Mesendoderm (in vitro differentiated cells): ENCODE data around the gene NAALAD2.

ENCODE experiments used
- DNase-seq: peaks from one replicate; pipeline ENCODE4 v3.0.0; 2013
- H2AK5ac ChIP-seq: 2 replicates; pipeline ENCODE4 v1.6.1; 2013; ENCODE audit warnings: low read length, inconsistent platforms
- H2BK120ac ChIP-seq: 2 replicates; pipeline ENCODE4 v1.6.1; 2013; ENCODE audit warnings: low read depth, mild to moderate bottlenecking, low read length, moderate library complexity, mixed read lengths
- H2BK15ac ChIP-seq: replicated peaks from 2 replicates; pipeline ENCODE4 v1.6.1; 2013; ENCODE audit warnings: low read depth, mild to moderate bottlenecking, moderate library complexity
- H2BK5ac ChIP-seq: 2 replicates; pipeline ENCODE4 v1.6.1; 2013; ENCODE audit warnings: low read length, inconsistent platforms
- H3K18ac ChIP-seq: 2 replicates; pipeline ENCODE4 v1.6.1; 2013; ENCODE audit warnings: mild to moderate bottlenecking, low read length, mixed read lengths
- H3K23ac ChIP-seq: one replicate; pipeline ENCODE4 v1.6.1; 2013; ENCODE audit warnings: low read length
- H3K27ac ChIP-seq: 2 replicates; pipeline ENCODE4 v1.5.1; 2013; ENCODE audit warnings: low read depth, mild to moderate bottlenecking, inconsistent platforms, low read length, moderate library complexity
- H3K27me3 ChIP-seq: 2 replicates; pipeline ENCODE4 v1.6.1; 2013; ENCODE audit warnings: low read length, control low read depth, mild to moderate bottlenecking, inconsistent platforms; ENCODE audit not compliant: insufficient read depth, poor library complexity
- H3K36me3 ChIP-seq: 2 replicates; pipeline ENCODE4 v1.6.1; 2013; ENCODE audit warnings: low read length, inconsistent platforms; ENCODE audit not compliant: control insufficient read depth, insufficient read depth
- H3K4ac ChIP-seq: one replicate; pipeline ENCODE4 v1.6.1; 2013; ENCODE audit warnings: low read depth, mild to moderate bottlenecking, low read length, moderate library complexity
- H3K4me1 ChIP-seq: 2 replicates; pipeline ENCODE4 v1.6.1; 2013; ENCODE audit warnings: low read depth, low read length, inconsistent platforms; ENCODE audit not compliant: control insufficient read depth
- H3K4me2 ChIP-seq: 2 replicates; pipeline ENCODE4 v1.6.1; 2013; ENCODE audit warnings: low read length
- H3K4me3 ChIP-seq: 2 replicates; pipeline ENCODE4 v1.5.1; 2013; ENCODE audit warnings: mild to moderate bottlenecking, low read length
- H3K56ac ChIP-seq: one replicate; pipeline ENCODE4 v1.6.1; 2013; ENCODE audit warnings: low read length
- H3K79me1 ChIP-seq: 2 replicates; pipeline ENCODE4 v1.6.1; 2013; ENCODE audit warnings: low read length, inconsistent platforms
- H3K79me2 ChIP-seq: 2 replicates; pipeline ENCODE4 v1.6.1; 2013; ENCODE audit warnings: mild to moderate bottlenecking, low read length; ENCODE audit not compliant: control insufficient read depth, insufficient read depth
- H3K9ac ChIP-seq: 2 replicates; pipeline ENCODE4 v1.6.1; 2013; ENCODE audit warnings: low read length, inconsistent platforms
- H4K5ac ChIP-seq: one replicate; pipeline ENCODE4 v1.6.1; 2013; ENCODE audit warnings: low read length
- H4K8ac ChIP-seq: one replicate; pipeline ENCODE4 v1.6.1; 2013; ENCODE audit warnings: low read depth, mild to moderate bottlenecking, control low read depth, low read length, moderate library complexity
- WGBS: extraction: QIAGEN DNeasy Blood & Tissue Kit; methylation state at CpG from one replicate; pipeline ENCODE4 v1.1.7; 2013; ENCODE audit warnings: low lambda C conversion rate, missing lambda C conversion rate; ENCODE audit not compliant: insufficient coverage; ENCODE audit errors: extremely low coverage; 5-methylcytosine and 5-hydroxymethylcytosine counted together

Gene NAALAD2

DNA sequence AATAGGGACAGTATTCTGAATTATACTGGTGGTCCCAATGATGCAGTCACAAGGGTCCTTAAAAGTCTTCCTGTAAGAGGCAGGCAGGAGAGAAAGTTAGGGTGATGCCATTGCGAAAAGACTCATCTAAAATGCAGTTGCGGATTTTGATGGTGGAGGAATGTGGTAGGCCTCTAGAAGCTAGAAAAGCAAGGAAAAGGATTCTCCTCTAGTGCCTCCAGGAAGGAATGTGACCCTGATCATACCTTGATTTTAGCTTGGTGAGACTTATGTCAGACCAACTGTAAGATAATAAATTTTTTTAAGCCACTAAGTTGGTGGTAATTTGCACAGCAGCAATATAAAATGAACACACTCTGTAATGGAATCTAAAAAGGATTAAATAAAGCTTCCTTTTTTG is 54.5 kb downstream of the NAALAD2 start:
- H3K36me3 ChIP-seq: no peaks in the 10 kb centered on the region
- no peaks in the 10 kb centered on the region for H3K79me2 ChIP-seq
- no peak overlapping the region for H3K23ac ChIP-seq
- no peaks in the 10 kb centered on the region for H3K27me3 ChIP-seq
- no peaks in the 10 kb centered on the region for H3K4me1 ChIP-seq
- H3K4ac ChIP-seq: no peak overlapping the region
- no peak overlapping the region for H3K56ac ChIP-seq
- H4K5ac ChIP-seq: no peak overlapping the region
- no peak overlapping the region for H2BK120ac ChIP-seq
- H4K8ac ChIP-seq: no peak overlapping the region
- DNase-seq: no peak
- no peak overlapping the region for H2BK15ac ChIP-seq
- no peak overlapping the region for H3K4me2 ChIP-seq
- no CpG with 5 or more reads among the region's 2 CpGs for WGBS
- H2BK5ac ChIP-seq: no peak overlapping the region
- H3K27ac ChIP-seq: no peak overlapping the region
- H3K9ac ChIP-seq: no peak overlapping the region
- no peaks in the 10 kb centered on the region for H3K79me1 ChIP-seq
- no peak overlapping the region for H3K18ac ChIP-seq
- no peak overlapping the region for H2AK5ac ChIP-seq
- no peak overlapping the region for H3K4me3 ChIP-seq

DNA sequence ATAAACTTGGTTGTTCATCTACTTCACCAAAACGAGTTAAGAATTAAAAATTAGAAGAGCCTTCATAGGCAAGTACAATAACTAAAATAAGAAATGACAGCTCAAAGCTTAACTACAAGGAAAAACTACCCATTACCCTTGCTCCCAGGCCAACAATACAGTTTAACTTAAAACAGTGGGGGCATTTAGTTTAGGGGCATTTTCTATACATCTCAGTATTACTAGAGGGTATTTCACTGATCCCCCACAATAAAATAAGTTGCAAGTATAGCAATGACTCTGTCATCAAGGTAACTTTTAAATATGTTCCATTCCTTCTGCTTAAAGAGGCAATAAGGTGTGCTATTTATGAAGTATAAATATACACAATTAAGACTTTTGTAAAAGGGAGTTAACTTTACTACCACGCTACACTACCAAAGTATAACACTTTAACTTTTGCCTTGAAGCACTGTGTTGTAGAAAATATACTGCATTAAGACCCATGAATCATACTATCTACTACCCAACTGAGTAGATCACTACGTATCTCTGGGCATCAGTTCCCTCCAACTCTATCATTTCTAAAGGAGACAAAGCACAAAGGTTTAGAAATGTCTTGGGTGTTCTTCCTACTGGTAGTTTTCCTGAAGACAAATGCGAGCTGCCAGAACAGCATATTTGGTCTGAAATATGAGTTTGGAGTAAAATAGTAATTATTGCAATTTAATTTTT is 58.6 kb downstream of the NAALAD2 start:
- no peaks in the 10 kb centered on the region for H3K79me2 ChIP-seq
- H3K4me3 ChIP-seq: no peak overlapping the region
- H3K36me3 ChIP-seq: no peaks in the 10 kb centered on the region
- H2AK5ac ChIP-seq: no peak overlapping the region
- H3K9ac ChIP-seq: no peak overlapping the region
- no peak overlapping the region for H4K8ac ChIP-seq
- H3K4ac ChIP-seq: no peak overlapping the region
- no peak for DNase-seq
- no peaks in the 10 kb centered on the region for H3K79me1 ChIP-seq
- H3K4me1 ChIP-seq: no peaks in the 10 kb centered on the region
- no peaks in the 10 kb centered on the region for H3K27me3 ChIP-seq
- no peak overlapping the region for H3K18ac ChIP-seq
- no CpG with 5 or more reads among the region's 4 CpGs for WGBS
- H3K4me2 ChIP-seq: no peak overlapping the region
- H3K23ac ChIP-seq: no peak overlapping the region
- no peak overlapping the region for H2BK15ac ChIP-seq
- no peak overlapping the region for H3K27ac ChIP-seq
- H2BK120ac ChIP-seq: no peak overlapping the region
- no peak overlapping the region for H2BK5ac ChIP-seq
- no peak overlapping the region for H3K56ac ChIP-seq
- H4K5ac ChIP-seq: no peak overlapping the region

DNA sequence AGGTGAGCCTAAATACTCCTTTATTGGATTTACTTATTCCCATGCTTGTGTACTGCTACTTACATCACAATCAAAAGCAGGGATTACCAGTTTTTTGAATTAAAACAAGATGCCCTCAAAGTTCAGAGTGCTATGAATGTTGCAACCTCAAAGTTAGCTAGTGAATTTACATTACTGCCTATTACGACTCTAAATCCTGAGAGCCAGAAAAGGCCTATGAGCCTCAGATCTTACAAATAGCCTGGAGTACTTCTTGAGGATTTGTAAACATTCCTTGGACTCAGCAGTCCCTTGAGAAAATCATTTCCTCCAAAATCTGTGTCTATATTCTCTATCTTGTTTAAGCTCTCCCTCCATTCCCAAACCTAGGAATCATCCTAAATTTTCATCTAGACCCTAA is 62.9 kb downstream of the NAALAD2 start:
- Histone ChIP-seq H3K4me2 (no peak overlapping the region), H3K4me3 (no peak overlapping the region), H3K4me1 (no peaks in the 10 kb centered on the region), H3K36me3 (no peaks in the 10 kb centered on the region), H3K9ac (no peak overlapping the region), H3K79me2 (no peaks in the 10 kb centered on the region), H2AK5ac (no peak overlapping the region), H4K8ac (no peak overlapping the region), H4K5ac (no peak overlapping the region), H2BK15ac (no peak overlapping the region), H3K27ac (no peak overlapping the region), H3K56ac (no peak overlapping the region), H3K23ac (no peak overlapping the region), H3K4ac (no peak overlapping the region), H3K27me3 (no peaks in the 10 kb centered on the region), H3K79me1 (no peaks in the 10 kb centered on the region), H2BK120ac (no peak overlapping the region), H2BK5ac (no peak overlapping the region), H3K18ac (no peak overlapping the region)
- WGBS: no CpG with 5 or more reads among the region's 1 CpG
- DNase-seq: no peak

DNA sequence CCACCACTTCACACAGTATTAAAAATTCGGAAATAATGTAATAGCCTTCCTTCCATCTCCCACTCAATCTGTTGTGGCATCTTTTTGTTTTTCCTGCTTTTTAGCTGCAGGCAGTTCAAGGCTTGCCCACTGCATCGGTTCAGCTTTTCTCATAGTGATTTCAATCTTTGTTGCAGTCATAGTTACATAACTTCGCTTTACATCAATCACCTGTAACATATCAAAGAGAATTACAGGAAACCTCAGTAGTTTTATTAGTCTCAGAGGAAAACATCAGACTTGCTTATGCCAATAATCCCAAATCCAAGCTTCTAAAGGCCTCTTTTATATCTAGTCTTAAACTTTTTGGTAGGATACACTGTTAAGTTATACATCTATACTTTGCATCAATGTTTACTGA is 67.9 kb downstream of the NAALAD2 start:
- H3K4ac ChIP-seq: no peak overlapping the region
- no peak overlapping the region for H3K4me3 ChIP-seq
- H3K23ac ChIP-seq: no peak overlapping the region
- no peak overlapping the region for H4K8ac ChIP-seq
- H3K27me3 ChIP-seq: no peaks in the 10 kb centered on the region
- no peak overlapping the region for H3K4me2 ChIP-seq
- no peak overlapping the region for H3K27ac ChIP-seq
- no peaks in the 10 kb centered on the region for H3K36me3 ChIP-seq
- H3K18ac ChIP-seq: no peak overlapping the region
- no CpG with 5 or more reads among the region's 3 CpGs for WGBS
- H3K4me1 ChIP-seq: no peaks in the 10 kb centered on the region
- H3K79me2 ChIP-seq: no peaks in the 10 kb centered on the region
- no peak overlapping the region for H4K5ac ChIP-seq
- no peak for DNase-seq
- H3K79me1 ChIP-seq: no peaks in the 10 kb centered on the region
- H3K56ac ChIP-seq: no peak overlapping the region
- H2AK5ac ChIP-seq: no peak overlapping the region
- H2BK120ac ChIP-seq: no peak overlapping the region
- H3K9ac ChIP-seq: no peak overlapping the region
- no peak overlapping the region for H2BK5ac ChIP-seq
- H2BK15ac ChIP-seq: no peak overlapping the region

DNA sequence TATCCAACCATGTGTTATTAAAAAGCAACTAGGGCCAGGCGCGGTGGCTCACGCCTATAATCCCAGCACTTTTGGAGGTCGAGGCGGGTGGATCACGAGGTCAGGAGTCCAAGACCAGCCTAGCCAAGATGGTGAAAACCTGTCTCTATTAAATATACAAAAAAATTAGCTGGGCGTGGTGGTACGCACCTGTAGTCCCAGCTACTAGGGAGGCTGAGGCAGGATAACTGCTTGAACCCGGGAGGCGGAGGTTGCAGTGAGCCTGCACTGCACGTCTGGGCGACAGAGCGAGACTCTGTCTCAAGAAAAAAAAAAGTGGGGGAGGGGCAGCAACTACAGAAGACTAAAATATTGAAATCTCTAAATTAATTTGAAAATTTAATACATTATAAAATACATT is 69.9 kb downstream of the NAALAD2 start:
- no peak overlapping the region for H2BK15ac ChIP-seq
- H4K5ac ChIP-seq: no peak overlapping the region
- H3K9ac ChIP-seq: no peak overlapping the region
- no peak overlapping the region for H3K56ac ChIP-seq
- H3K23ac ChIP-seq: no peak overlapping the region
- H3K36me3 ChIP-seq: no peaks in the 10 kb centered on the region
- no peak overlapping the region for H3K27ac ChIP-seq
- DNase-seq: no peak
- H3K4me3 ChIP-seq: no peak overlapping the region
- H3K4me1 ChIP-seq: no peaks in the 10 kb centered on the region
- no peak overlapping the region for H3K4me2 ChIP-seq
- no CpG with 5 or more reads among the region's 13 CpGs for WGBS
- no peak overlapping the region for H3K18ac ChIP-seq
- H2BK5ac ChIP-seq: no peak overlapping the region
- H4K8ac ChIP-seq: no peak overlapping the region
- H2AK5ac ChIP-seq: no peak overlapping the region
- H3K4ac ChIP-seq: no peak overlapping the region
- H3K27me3 ChIP-seq: no peaks in the 10 kb centered on the region
- H2BK120ac ChIP-seq: no peak overlapping the region
- no peaks in the 10 kb centered on the region for H3K79me1 ChIP-seq
- H3K79me2 ChIP-seq: no peaks in the 10 kb centered on the region
